Measurements from ENCODE around the gene CCDC83.
"Not testable (repeated sequence)": the region's sequence is repeated elsewhere in the genome, so short reads cannot be mapped to it uniquely, and the experiment has no call there.

The CCDC83 gene

DNA sequence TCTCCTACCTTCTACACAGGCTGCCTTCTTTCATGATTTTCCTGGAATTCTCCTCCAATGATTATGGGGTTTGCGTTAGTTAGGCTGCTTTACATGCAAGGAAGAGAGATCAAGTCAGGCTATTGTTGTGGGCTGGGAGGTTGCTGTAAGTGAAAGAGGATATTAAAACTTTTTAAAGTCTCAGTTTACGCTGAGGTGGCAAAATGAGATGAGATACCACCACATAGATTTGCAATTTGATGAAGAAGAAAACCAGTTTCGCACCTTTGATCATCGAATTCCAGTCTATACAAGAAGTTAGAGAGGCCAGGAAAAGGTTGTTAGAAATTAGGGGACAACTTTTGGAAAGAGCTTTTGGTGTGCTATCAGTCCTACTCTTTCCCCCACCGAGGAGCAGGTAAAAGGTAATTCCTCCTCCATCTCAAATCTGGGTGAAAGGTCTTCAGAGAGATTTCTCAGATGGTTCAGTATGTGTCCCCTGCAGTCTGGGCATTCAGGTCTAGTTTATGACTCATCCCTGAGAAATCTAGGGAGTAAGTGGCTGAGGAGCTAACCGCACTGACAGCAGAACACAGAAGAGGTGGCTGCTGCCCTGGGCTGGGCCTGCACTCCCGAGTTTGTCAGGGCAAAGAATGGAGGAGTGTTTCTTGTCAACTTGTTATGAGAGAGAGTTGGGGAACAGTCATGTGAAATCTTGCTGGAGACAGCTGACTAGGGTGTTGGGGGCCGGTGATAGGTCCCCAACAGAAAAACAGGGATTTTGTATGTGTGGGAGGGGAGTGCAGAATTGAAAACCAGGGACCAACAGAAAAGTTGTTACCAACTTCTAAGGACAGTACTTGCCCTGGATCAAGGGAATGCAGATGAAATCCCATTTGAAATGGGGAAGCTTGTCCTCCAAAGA lies 34.7 kb downstream of the CCDC83 start:
- DNase-seq = no peak

DNA sequence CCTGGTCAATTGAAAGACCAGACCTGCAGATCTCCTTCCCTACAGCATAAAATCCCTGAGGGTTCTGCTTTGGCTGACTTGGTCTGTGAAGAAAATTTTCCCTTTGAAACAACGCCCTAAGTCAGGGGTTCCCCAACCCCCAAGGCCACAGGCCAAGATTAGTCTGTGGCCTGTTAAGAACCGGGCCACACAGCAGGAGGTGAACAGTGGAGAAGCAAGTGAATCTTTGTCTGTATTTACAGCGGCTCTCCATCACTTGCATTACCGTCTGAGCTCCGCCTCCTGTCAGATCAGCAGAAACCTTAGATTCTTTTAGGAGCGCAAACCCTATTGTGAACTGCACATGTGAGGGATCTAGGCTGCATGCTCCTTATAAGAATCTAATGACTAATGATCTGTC lies 38.2 kb downstream of the CCDC83 start:
- no peak for DNase-seq

DNA sequence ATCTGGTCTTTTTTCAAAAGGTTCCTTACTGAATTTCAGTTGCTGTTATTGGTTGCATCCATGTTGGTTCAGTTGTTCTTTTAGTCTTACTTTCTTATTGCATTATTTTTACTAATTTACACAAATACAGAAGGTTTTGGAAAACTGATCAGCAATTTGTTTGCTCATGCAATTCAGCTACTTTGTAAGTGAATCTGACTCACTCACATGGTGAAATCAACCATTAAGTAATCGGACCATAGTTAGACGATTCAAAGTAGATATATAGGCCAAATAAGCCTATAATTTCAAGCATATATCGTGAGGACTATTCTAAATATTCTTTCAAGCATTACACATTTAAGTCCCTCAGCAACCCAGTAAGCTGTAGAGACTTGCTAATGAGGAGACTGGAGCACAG lies 41.7 kb downstream of the CCDC83 start:
- DNase-seq = no peak

DNA sequence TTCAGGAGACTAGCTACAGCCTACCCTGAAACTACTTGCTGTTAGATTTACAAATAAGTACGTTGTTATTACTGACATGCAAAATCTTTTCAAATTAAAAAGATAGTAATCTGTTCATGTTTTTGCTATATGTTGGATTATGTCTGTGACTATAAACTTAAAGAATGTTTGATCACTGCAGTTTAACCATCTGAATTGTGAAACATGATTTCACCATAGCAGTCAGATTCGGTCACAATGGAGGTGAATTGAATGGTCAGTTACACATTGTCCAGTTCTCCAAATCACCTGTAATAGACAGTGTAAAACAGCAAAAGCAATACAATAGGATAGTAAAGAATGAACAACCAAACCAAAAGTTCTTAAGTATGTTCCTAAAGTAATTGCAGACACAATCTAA lies 43.3 kb downstream of the CCDC83 start:
- DNase-seq = no peak

DNA sequence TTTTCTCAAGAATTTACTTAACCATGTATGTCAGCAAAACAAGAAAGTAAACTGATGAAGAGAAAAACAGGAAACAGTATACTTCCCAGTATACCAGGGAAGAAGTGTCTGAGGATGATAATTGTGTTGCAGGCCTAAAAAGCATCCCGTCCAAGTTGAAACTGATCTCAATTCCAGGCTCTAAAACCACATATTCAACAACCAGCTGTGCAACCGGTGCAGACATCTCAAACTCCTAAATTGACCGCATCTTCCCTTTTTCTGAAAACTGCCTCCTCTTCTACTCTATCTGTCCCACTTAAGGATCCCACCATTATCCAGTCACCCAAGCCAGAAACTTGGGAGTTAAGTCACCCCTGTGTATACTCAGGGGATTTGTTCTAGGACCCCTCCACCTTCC lies 47.2 kb downstream of the CCDC83 start:
- no peak for DNase-seq

DNA sequence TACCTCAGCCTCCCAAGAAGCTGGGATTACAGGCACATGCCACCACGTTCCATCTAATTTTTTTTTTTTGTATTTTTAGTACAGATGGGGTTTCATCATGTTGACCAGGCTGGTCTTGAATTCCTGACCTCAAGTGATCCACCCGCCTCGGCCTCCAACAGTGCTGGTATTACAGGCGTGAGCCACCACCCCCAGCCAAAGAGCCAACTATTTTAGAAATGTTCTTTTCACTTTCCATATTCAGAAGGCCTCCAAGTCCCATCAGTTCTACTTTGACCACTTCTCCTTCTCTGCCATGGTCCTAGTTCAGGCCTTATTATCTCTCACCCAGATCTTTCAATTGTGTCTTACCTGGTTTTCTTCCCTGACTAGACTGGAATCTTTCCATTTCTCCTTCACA lies 48.2 kb downstream of the CCDC83 start:
- no peak for DNase-seq

DNA sequence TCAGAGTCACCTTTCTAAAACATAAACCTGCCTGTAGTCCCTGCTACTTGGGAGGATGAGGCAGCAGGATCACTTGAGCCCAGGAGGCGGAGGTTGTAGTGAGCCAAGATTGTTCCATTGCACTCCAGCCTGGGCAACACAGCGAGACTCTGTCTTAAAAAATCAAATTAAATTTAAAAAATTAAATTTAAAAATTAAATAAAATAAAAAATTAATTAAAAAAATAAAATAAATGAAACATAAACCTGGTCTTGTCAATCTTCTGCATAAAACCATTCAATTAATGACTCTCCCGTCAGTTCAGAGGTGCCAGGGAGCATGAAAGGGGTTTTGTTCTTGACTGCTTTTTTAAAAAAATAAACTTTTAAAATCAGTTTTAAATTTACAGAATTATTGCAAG lies 48.6 kb downstream of the CCDC83 start:
- no peak for DNase-seq

DNA sequence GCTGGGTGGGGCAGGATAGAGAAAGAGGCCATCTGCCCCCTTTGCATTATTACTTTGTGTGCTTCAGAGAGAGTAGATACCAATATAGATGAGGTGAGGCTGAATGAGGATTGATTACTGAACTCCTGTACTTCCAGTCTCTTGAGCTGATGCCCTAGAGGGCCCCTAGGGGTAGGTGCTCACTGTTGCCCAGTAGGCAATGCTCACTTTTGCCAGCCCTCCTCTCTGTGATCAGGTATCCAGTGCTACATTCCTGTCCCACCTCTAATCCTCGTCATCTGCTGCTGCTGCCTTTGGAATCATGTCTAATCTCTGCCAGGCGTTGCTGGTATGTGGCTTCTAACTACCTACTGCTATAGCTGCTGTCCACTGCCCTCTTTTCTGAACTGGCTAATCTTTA lies 57.2 kb downstream of the CCDC83 start:
- DNase-seq = no peak

DNA sequence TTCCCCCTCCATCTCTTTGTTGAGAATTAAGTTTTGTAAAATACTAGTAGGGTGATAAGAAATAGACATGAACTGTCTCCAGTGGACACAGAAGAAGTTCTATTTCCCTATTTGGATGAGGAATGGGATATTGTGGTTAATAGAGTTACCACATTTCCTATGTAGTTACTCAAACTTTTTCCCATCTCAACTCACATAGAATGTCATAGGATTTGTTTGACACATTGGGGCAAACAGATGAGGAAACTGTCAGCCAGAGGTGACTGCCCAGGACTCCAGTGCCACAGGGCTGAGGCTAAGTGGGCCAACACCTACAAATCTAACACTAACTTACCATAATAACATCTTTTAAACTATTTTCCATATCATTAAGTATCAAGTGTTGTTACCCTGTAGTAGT lies 58.3 kb downstream of the CCDC83 start:
- no peak for DNase-seq

DNA sequence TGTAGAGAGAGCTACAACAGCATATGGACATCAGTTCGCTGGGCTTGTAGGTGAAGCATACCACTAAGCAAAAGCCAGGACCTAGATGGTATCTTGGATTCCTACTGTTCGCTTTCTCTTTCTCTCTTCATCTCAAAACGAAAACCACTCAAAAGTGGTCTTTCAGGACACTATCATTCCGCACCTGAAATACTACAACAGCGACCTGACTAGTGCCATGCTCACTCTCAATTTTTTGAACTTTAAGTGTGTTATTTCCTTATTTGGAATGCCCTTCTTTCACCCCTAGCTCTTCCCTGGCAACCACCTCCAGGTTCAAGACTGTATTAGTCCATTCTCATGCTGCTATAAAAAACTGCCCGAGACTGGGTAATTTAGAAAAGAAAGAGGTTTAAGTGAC lies 59.2 kb downstream of the CCDC83 start:
- DNase-seq = no peak

DNA sequence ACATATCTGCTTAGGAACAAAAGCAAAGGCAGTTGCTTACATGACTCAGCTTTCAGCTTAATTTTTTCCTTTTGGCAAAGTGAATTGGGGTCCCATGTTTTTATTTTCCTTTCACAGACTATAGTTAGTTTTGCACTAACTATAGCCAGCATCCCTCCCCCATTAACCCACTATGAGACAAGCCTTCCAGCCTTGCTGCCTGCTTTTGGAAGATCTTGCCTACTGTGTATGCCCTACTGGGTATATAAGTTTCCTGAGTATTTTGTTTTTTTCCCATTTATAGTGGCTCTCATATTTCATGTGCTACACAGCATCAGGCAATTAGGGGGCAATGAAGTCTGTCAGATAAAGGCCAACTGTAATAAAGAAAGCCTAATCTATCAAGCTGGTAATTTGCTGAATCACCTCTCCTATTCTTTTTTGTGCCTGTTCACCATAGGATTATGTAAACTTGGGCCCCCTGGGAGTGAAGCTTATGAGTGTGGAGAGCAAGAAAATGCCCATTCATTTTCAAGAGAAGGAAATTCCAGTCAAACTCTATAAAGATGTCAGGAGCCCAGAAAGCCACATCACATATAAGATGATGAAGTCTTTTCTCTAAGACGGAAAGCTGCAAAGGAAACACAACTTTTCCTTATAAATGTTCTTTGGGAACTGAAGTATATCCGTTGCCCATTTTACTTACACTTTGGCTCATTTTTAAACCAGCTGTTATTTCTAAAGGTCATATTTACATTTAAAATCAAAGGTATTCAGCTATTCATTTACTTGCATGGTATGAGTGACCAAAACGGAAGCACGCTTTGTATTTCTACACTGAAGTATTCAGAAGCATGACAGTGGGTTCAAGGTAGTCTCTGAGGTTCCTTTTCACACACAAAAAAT lies 64.0 kb downstream of the CCDC83 start:
- DNase-seq = no peak

DNA sequence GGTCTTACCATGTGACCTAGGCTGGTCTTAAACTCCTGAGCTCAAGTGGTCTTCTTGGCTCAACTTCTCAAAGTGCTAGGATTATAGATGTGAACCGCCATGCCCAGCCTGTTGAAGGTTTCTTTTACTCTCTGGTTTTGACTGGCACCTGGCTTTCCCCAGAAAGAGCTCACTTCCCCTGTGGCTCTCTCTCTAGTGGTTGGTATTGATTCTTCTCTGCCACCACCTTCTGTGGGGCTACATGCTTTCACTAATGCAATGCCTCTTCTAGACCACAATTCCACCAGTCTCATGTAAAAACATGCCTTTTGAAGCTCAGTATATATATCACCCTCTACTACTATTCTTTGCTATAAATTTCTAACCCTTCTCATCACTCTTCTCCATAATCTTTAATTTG lies 67.2 kb downstream of the CCDC83 start:
- no peak for DNase-seq

DNA sequence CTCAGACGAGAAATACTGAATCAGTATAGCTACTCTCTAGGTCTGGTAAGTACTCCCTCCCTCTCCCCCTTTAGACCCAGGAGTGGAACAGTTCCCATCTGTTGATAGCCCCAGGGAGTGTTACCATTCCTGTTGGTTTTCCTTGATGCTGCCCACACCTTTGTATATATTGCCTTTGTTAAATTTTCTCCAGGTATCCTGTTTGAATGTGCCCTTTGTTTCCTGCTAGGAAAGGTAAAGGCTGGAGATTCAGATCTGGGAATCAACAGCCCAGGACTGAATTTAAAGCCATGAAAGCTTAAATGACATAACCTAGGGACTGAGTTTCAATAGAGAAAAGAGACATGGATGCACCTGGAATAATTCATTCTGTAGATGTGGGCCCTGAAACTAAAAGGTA lies 68.3 kb downstream of the CCDC83 start:
- no peak for DNase-seq

DNA sequence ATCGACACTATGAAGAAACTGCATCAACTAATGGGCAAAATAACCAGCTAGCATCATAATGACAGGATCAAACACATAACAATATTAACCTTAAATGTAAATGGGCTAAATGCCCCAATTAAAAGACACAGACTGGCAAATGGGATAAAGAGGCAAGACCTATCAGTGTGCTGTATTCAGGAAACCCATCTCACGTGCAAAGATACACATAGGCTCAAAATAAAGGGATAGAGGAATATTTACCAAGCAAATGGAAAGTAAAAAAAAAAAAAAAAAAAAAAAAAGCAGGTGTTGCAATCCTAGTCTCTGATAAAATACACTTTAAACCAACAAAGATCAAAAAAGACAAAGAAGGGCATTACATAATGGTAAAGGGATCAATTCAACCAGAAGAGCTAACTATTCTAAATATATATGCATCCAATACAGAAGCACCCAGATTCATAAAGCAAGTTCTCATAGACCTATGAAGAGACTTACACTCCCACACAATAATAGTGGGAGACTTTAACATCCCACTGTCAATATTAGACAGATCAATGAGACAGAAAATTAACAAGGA lies 71.6 kb downstream of the CCDC83 start:
- DNase-seq = not testable (repeated sequence)

DNA sequence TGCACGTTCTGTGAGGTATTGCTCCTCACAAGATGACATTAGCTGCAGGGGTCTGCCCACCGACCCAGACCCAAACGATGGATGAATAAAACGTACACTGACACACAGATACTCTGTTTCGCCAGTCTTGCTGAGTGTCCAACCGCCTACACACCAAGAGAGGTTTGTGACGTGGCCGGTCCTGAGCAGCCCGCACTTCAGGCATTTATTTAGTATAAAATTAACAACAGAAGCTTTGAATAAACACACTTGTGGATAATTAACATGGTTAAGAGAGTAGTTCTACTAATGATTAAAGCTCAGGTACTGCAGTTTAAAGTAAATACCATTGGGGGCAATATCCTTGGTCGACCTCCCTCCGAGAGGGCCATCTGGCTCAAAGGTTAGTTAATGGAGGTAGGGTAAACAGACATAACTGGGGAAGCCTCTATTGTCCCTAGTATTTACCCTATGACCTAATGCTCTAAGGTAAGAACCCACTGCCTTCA lies 75.7 kb downstream of the CCDC83 start:
- peak; percentile 93 for DNase-seq

DNA sequence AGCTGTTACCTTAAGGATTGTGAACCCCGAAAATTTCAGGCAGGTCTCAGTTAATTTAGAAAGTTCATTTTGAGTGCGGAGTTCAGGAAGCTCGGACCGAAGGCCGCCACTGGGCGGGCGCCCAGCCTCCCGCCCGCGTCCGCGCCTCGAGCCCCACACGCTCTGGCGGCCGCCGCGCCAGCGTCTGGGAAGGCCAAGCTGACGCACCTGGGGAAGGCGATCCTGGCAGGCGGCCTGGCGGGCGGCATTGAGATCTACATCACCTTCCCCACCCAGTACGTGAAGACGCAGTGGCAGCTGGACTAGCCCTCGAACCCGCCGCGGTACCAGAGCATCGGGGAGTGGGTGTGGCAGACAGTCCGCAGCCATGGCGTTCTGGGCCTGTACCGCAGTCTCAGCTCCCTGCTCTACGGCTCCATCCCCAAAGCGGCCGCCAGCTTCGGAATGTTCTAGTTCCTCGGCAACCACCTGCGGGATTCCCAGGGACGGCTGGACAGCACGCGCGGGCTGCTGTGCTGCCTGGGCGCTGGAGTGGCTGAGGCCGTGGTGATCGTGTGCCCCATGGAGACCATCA lies 79.5 kb downstream of the CCDC83 start:
- no peak for DNase-seq

DNA sequence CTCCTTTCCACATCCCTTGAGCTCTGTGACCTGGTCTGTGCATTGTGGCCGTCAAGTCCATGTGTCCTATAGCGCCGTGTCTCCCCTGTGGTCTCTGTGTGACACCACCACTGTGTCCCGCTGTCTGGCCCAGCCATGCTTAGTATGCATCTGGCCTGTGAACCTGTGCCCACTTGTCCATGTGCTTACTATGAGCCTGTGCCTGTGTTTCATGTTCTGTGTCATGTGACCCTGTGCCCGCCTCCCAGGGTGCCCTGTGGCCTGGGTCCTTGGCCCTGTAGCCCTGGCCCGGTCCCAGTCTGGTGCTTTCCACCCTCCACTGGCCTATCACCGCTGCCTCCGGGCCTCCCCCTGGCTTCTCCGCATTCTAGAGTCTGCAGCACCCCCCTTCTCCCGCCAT lies 80.6 kb downstream of the CCDC83 start:
- DNase-seq = no peak

DNA sequence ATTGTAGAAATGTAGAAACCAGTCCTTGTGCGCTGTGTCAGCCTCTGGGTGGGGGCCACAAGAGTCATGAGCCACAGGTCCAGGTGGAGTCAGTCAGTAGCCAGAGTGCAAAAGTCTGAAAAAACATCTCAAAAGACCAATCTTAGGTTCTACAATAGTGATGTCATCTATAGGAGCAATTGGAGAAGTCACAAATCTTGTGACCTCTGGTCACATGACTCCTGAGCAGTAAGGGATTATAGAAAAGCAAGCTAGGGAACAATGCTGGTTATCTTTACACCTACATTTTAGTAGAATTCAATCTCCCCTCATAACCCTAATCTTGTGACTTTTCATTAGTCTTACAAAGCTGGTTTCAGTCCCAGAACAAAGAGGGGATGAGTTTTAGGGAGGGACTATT lies 82.7 kb downstream of the CCDC83 start:
- no peak for DNase-seq

DNA sequence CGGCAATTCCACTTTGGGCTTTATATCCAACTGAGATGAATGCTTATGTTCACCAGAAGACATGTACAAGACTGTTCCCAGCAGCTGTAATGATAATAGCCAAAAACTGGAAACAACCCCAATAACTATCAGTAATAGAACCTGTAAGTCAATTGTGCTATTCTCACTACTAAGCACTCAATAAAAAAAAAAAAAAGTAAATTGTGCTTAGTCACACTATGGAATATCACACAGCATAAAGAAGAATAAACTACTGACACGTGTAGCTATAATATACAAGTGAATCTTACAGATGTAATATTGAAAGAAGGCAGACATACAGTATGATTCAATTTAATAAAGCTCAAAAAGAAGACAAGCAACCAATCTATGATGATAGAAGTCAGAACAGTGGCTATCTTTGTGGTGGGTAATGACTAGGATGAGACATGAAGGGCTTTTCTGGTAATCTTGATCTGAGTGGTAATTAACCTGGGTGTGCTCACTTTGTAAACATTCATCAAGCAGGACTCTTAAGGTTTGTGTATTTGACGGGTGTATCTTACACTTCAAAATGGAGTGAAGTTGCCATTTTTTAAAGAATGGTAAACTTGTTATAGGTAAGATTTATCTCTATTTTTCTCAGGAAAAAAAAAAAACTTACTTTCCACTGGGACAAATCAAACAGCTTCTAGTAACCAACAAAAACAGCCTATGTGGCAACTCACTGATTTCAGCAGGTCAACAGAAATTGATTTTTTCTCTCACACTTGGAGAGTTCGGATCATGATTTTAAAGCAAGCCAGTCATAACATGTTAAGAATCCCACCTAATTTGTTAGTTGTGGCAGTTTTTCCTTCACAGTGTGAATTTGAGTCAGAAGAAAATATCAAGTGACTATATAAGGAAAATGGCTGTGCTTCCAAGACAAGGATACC lies 84.2 kb downstream of the CCDC83 start:
- no peak for DNase-seq

DNA sequence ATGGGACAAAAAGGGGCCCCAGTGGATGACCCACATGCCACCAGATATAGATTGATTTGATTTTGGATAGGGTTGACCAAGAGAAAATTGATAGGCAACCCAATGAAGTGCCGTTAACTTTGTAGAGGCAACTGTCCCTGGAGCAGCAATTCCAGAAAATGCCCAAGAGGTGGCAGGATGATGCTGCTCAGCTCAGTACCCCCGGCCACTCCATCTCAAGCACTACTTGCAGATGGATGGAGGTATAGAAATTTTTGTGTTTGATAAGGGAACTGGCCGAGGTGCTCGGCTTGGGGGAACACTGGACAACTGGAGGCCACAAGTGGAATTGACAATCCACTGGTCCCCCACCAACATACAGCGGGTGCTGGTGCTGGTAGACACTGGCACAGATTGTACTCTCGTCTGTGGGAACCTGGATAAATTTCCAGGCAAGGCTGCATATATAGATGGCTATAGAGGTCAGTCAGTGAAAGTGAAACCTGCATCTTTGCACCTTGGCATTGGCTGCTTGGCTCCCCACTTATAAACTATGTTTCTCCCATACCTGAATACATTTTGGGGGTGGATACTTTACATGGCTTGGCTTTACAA lies 86.3 kb downstream of the CCDC83 start:
- DNase-seq = peak; percentile 20

DNA sequence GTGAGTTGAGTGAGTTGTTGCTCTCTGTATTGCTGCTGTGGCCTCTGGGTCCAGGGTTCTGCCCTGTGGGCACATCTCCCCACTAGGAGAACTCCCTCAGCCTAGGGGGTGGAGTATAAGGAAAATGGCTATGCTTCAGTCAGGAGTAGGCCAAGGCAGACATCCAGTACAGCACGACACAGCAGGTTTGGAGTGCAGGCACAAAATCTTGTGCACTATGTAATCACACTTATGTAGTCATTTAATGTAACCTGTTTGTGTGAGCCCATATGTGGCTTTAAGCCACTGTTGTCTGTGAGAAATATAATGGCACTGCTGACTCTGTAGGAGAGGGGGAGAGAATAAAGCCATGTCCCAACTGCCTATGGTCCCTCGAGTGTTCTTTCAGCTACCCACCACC lies 90.1 kb downstream of the CCDC83 start:
- no peak for DNase-seq

DNA sequence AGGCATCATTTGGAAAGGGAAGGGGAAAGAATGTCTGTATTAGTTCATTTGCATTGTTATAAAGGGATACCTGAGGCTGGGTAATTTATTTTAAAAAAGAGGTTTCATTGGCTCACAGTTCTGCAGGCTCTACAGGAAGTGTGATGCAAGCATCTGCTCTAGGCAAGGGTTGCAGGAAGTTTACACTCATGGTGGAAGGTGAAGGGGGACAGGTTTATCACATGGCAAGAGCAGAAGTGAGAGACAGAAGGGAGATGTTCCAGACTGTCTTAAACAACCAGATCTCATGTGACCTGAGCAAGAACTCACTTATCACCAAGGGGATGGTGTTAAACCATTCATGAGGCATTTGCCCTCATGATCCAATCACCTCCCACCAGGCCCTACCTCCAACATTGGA lies 90.6 kb downstream of the CCDC83 start:
- DNase-seq = no peak
